Measurements from ENCODE around the gene OSM. TPM values are rescaled to one million over a fixed set of nuclear protein-coding genes. Genes with fewer than 3 reads are reported as not detected.

OSM gene
- total RNA-seq, 1 donor from 2014 or later = not detected

DNA sequence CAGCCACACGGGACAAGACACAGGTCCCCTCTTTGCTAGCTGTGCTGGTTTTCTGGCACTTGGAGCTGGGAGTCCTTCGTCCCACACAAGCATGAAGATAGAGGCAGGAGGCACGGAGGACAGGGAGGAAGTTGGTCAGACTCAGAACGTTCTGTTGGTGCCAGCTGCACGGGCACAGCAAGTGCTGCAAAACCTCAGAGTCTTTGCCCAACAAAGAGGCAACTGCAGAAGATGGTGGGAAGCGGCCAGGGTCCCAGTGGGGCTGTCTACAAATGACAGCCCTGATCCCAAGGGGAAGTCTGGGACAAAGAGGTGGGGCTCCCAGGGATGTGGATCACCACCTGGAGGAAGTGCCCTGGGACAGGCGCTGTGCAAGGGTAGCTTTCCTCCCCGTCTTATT lies 9.4 kb upstream of the OSM start:
- DNase-seq (ENCODE audit: low spot score) = no peak
- H3K4me3 Mint-ChIP-seq (ENCODE audit: unreplicated experiment) = no peak overlapping the region
- peaks cover 13% of the 10 kb centered on the region for H3K27me3 Mint-ChIP-seq (ENCODE audit: unreplicated experiment)
- H3K27ac Mint-ChIP-seq (ENCODE audit: unreplicated experiment) = no peak overlapping the region
- TF ChIP-seq, protein P1, sequence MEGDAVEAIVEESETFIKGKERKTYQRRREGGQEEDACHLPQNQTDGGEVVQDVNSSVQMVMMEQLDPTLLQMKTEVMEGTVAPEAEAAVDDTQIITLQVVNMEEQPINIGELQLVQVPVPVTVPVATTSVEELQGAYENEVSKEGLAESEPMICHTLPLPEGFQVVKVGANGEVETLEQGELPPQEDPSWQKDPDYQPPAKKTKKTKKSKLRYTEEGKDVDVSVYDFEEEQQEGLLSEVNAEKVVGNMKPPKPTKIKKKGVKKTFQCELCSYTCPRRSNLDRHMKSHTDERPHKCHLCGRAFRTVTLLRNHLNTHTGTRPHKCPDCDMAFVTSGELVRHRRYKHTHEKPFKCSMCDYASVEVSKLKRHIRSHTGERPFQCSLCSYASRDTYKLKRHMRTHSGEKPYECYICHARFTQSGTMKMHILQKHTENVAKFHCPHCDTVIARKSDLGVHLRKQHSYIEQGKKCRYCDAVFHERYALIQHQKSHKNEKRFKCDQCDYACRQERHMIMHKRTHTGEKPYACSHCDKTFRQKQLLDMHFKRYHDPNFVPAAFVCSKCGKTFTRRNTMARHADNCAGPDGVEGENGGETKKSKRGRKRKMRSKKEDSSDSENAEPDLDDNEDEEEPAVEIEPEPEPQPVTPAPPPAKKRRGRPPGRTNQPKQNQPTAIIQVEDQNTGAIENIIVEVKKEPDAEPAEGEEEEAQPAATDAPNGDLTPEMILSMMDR (IDR thresholded peaks at IDR 0.05; ENCODE audit: unreplicated experiment) = no peak
- peaks cover 11% of the 10 kb centered on the region for H3K4me1 Mint-ChIP-seq (ENCODE audit: unreplicated experiment)
- H3K9me3 Mint-ChIP-seq (ENCODE audit: unreplicated experiment) = no peaks in the 10 kb centered on the region
- no peaks in the 10 kb centered on the region for H3K36me3 Mint-ChIP-seq (ENCODE audit: low read depth, unreplicated experiment)

DNA sequence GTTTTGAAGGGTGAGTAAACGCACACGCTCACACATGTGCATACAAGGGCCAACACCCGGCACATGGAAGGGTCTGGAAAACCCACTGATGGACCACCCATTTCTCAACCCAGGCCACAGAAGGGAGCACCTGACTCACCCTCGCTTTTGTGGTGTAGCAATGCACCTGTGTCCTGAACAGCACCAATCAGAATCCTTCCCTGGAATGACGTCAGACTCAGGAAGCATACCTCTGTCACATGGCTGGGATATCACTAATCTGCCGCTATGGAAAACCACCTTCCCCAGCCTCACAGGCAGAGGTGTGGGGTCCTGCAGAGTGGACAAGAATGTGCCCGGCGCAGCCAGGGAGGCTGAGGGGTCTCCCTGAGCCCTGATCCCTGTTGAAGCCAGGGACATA lies 9.0 kb upstream of the OSM start:
- DNase-seq (ENCODE audit: low spot score) = no peak
- TF ChIP-seq, protein P1 (IDR thresholded peaks at IDR 0.05; ENCODE audit: unreplicated experiment) = no peak
- no peaks in the 10 kb centered on the region for H3K9me3 Mint-ChIP-seq (ENCODE audit: unreplicated experiment)
- no peaks in the 10 kb centered on the region for H3K36me3 Mint-ChIP-seq (ENCODE audit: low read depth, unreplicated experiment)
- H3K27me3 Mint-ChIP-seq (ENCODE audit: unreplicated experiment) = peaks cover 13% of the 10 kb centered on the region
- H3K4me1 Mint-ChIP-seq (ENCODE audit: unreplicated experiment) = peaks cover 11% of the 10 kb centered on the region
- no peak overlapping the region for H3K4me3 Mint-ChIP-seq (ENCODE audit: unreplicated experiment)
- no peak overlapping the region for H3K27ac Mint-ChIP-seq (ENCODE audit: unreplicated experiment)

DNA sequence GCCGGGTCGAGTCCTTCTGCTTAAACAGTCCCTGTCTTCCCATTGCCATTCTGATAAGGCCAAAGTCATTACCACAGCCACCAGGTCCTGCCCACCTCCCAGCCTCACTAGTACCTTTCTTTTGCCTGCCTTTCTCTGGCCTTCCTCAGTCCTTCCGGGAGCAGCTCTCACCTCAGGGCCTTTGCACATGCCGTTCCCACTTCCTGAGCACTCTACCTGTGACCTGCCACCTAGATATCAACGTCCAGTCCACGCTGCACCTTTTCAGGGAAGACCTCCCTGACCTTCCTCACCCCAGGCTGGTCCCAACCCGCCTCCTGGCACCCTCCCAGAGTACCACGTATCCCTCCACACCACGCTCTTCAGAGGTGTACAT lies 7.8 kb upstream of the OSM start:
- Mint-ChIP-seq H3K27me3 (ENCODE audit: unreplicated experiment) (peaks cover 15% of the 10 kb centered on the region), H3K4me1 (ENCODE audit: unreplicated experiment) (peaks cover 11% of the 10 kb centered on the region), H3K36me3 (ENCODE audit: low read depth, unreplicated experiment) (no peaks in the 10 kb centered on the region), H3K4me3 (ENCODE audit: unreplicated experiment) (no peak overlapping the region), H3K9me3 (ENCODE audit: unreplicated experiment) (no peaks in the 10 kb centered on the region), H3K27ac (ENCODE audit: unreplicated experiment) (no peak overlapping the region)
- TF ChIP-seq, protein P1 (IDR thresholded peaks at IDR 0.05; ENCODE audit: unreplicated experiment) = no peak
- no peak for DNase-seq (ENCODE audit: low spot score)

DNA sequence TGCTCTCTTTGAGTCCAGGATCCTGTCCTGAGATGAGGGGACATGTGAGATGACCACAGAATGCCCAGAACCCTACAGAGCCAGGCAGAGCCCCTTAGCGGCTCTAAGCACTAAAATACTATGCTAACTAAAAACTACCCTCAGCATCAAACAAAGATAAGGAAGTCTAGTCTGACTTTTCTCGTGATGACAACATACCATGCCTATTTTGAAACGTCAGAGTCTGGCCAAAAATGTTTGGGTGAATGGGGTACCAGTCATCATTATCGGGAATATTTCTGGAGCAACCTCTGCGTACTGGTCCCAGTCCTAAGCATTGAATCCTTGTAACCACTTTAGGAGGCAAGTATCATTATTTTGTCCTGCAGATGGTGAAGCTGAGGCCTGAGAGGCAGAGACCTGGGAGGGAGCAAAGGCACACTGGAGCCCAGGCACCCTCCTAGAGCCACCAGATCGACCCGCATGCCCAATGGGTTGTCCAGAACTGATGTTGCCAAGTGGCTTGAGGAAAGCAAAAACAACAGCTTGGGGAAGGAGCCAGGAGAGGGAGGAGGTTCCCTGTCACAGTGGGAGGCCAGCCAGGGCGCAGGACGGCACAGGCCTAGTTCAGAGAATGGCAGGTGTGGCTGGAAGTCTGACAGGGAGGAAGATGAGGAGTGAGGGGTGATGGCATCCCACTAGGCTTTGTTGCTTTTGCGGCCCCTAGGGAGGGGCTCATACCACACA lies 7.2 kb upstream of the OSM start:
- TF ChIP-seq, protein P1 (IDR thresholded peaks at IDR 0.05; ENCODE audit: unreplicated experiment) = no peak
- H3K4me1 Mint-ChIP-seq (ENCODE audit: unreplicated experiment) = peaks cover 9% of the 10 kb centered on the region
- peaks cover 15% of the 10 kb centered on the region for H3K27me3 Mint-ChIP-seq (ENCODE audit: unreplicated experiment)
- H3K4me3 Mint-ChIP-seq (ENCODE audit: unreplicated experiment) = no peak overlapping the region
- H3K9me3 Mint-ChIP-seq (ENCODE audit: unreplicated experiment) = no peaks in the 10 kb centered on the region
- no peaks in the 10 kb centered on the region for H3K36me3 Mint-ChIP-seq (ENCODE audit: low read depth, unreplicated experiment)
- H3K27ac Mint-ChIP-seq (ENCODE audit: unreplicated experiment) = no peak overlapping the region
- DNase-seq (ENCODE audit: low spot score) = no peak

DNA sequence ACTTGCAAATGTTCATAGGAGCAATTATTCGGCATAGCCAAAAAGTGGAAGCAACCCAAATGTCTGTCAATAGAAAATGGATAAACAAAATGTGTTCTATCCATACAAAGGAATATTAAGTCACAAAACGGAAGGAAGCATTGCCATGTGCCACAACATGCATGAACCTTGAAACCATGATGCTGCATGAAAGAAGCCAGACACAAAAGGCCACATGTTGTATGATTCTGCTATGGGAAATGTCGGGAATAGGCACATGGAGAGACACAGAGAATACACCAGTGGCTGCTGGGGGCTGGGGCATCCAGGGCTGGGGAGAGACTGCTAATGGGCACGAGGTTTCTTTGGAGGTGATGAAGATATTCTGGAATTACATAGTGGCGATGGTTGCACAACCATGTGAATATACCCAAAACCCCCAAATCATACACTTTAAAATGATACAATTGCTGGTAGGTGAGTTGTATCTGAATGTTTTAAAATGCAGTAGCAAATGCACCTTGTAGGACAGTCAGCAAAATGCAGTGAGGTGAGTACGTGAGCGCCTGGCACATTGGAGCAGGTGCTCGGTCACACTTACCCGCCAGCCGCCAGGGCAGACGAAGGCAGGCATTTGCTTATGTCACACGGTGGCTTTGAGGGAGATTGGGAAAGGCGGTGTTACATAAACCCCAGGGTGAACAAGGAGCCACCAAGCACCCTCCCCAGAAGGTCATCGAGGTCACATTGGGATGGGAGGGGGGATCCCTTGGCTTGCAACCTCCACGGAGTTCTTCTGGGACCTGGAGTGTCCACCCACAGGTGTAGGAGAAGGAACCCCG lies 6.3 kb upstream of the OSM start:
- DNase-seq (ENCODE audit: low spot score) = no peak
- no peaks in the 10 kb centered on the region for H3K9me3 Mint-ChIP-seq (ENCODE audit: unreplicated experiment)
- no peak overlapping the region for H3K27ac Mint-ChIP-seq (ENCODE audit: unreplicated experiment)
- TF ChIP-seq, protein P1 (IDR thresholded peaks at IDR 0.05; ENCODE audit: unreplicated experiment) = no peak
- H3K27me3 Mint-ChIP-seq (ENCODE audit: unreplicated experiment) = peaks cover 12% of the 10 kb centered on the region
- no peak overlapping the region for H3K4me3 Mint-ChIP-seq (ENCODE audit: unreplicated experiment)
- H3K4me1 Mint-ChIP-seq (ENCODE audit: unreplicated experiment) = peaks cover 5% of the 10 kb centered on the region
- no peaks in the 10 kb centered on the region for H3K36me3 Mint-ChIP-seq (ENCODE audit: low read depth, unreplicated experiment)

All from endothelial cell (in vitro differentiated cells).